Measurements from ENCODE around the gene MAP4K3. TPM values are rescaled to one million over a fixed set of nuclear protein-coding genes. Genes with fewer than 3 reads are reported as not detected.

MAP4K3 gene
- total and polyA plus RNA-seq, 10 of the 15 experiments (the other 5 are each of a cell fraction or from before 2014, with no cell fraction given) = 0.04 to 0.95 (median 0.21) TPM; not detected in 1

GRCh38 chr2:39306626-39307025, 130.5 kb downstream of the MAP4K3 start (continued):
- no peak for TF ChIP-seq CUX1 (IDR thresholded peaks at IDR 0.05; ENCODE audit: insufficient replicate concordance, low read depth, low read length)

GRCh38 chr2:39304729-39305128, 132.4 kb downstream of the MAP4K3 start:
- Histone ChIP-seq H3K9me3 (replicated peaks; ENCODE audit: control insufficient read depth, insufficient read depth, low read length) (no peaks in the 10 kb centered on the region), H3K27me3 (replicated peaks in 1 of 2; ENCODE audit: control insufficient read depth in 2 of 2, insufficient read depth in 2 of 2, low read length in 1 of 2) (no peaks in the 10 kb centered on the region), H3K4me1 (ENCODE audit: control insufficient read depth, insufficient read depth, low read length) (no peaks in the 10 kb centered on the region), H2AFZ (ENCODE audit: control insufficient read depth, low read depth, low read length) (no peak overlapping the region), H3K4me2 (ENCODE audit: control insufficient read depth, insufficient read depth) (no peak overlapping the region), H3K79me2 (ENCODE audit: control insufficient read depth, insufficient read depth, low read length) (no peaks in the 10 kb centered on the region), H3K27ac (ENCODE audit: control insufficient read depth, insufficient read depth) (no peak overlapping the region), H3K9ac (ENCODE audit: control insufficient read depth, insufficient read depth, low read length) (no peak overlapping the region), H3K4me3 (no peak overlapping the region), H4K20me1 (ENCODE audit: control insufficient read depth, insufficient read depth) (no peaks in the 10 kb centered on the region), H3K36me3 (ENCODE audit: control insufficient read depth in 2 of 2, insufficient read depth in 2 of 2, low read length in 1 of 2) (no peaks in the 10 kb centered on the region)
- ChIA-PET SMC1A (ENCODE audit: uncharacterized antibody, unreplicated experiment) (interaction anchor here (1.0 kb wide), 1 partner anchor 425 kb away, joined by 3 read pairs; no protein-coding TSS in a partner anchor), CTCF (interaction anchor here (1.4 kb wide), 1 partner anchor 34 kb away, joined by 4 read pairs; no protein-coding TSS in a partner anchor), RAD21 (ENCODE audit: unreplicated experiment) (no interaction called here), POLR2A (no interaction called here)
- ATAC-seq = no peak
- 64% methylated on average over 4 of the region's 4 CpGs for WGBS (ENCODE audit: insufficient coverage, insufficient replicate concordance, low lambda C conversion rate, missing lambda C conversion rate)
- no TSS peak for BruUV-seq (replicated peaks)
- intact Hi-C loops (cut with micrococcal nuclease; ENCODE audit: unreplicated experiment) = no loop called here
- no peak for DNase-seq (ENCODE audit: low read depth, low spot score)
- FAIRE-seq = no peak
- in situ Hi-C loops (cut with MboI) = no loop called here
- no peak for TF ChIP-seq PKNOX1 (IDR thresholded peaks at IDR 0.05)
- TF ChIP-seq FOS (IDR thresholded peaks at IDR 0.05; ENCODE audit: borderline replicate concordance, extremely low read depth, insufficient read length) = no peak
